Cardiac muscle cell (in vitro differentiated cells and primary cell): Measurements from ENCODE around the gene PDZD2. TPM values are rescaled to one million over a fixed set of nuclear protein-coding genes. Genes with fewer than 3 reads are reported as not detected.
A peak's percentile ranks its signal among the peaks of the same experiment; 100 is the strongest.

Experiments
- DNase-seq, 2 donors: peaks; one replicate each; pipeline versions ENCODE4 v3.0.0 to v3.0.0-alpha.2; 2010 to 2017; ENCODE audit warnings: low read depth in 1 of 2, low spot score in 1 of 2
- H3K27ac ChIP-seq: fragments of 200-600 bp; sonication (generic); 2 replicates; pipeline ENCODE4 v1.5.1; 2016
- H3K27me3 ChIP-seq: fragments of 200-600 bp; sonication (generic); 2 replicates; pipeline ENCODE4 v1.6.0; 2016; ENCODE audit warnings: control low read depth
- H3K36me3 ChIP-seq: fragments of 200-600 bp; sonication (generic); 2 replicates; pipeline ENCODE4 v1.5.1; 2016; ENCODE audit warnings: control low read depth
- H3K4me1 ChIP-seq: fragments of 200-600 bp; sonication (generic); 2 replicates; pipeline ENCODE4 v1.8.1; 2017; ENCODE audit warnings: low read depth, mild to moderate bottlenecking, mixed run types
- H3K4me3 ChIP-seq: fragments of 200-600 bp; sonication (generic); 2 replicates; pipeline ENCODE4 v1.5.1; 2016; ENCODE audit warnings: mild to moderate bottlenecking
- H3K9me3 ChIP-seq: fragments of 200-600 bp; sonication (generic); 2 replicates; pipeline ENCODE4 v1.5.1; 2017; ENCODE audit warnings: low read depth, mild to moderate bottlenecking, control low read depth
- CTCF ChIP-seq: IDR thresholded peaks from 2 replicates; pipeline ENCODE4 v1.5.1; 2012; ENCODE audit warnings: low read depth, mild to moderate bottlenecking, low read length
- polyA plus RNA-seq: library from polyadenylated mRNA; unstranded; fragments of >200 nt; fragmentation: Nextera tagmentation; extraction: Ambion mirVana; gene quantifications from 2 replicates; pipeline ENCODE4 v1.2.1, GENCODE V29; 2016
- total RNA-seq: library from RNA; depleted of rRNA; stranded (reverse); fragments of >200 nt; gene quantifications from 2 replicates; pipeline ENCODE4 v1.2.3, GENCODE V29; 2016

PDZD2 gene
- total and polyA plus RNA-seq, 2 experiments from 2014 or later: 3.0 to 3.5 TPM

- no peak for TF ChIP-seq CTCF
- Histone ChIP-seq H3K27ac (no peak overlapping the region), H3K9me3 (no peaks in the 10 kb centered on the region), H3K36me3 (no peaks in the 10 kb centered on the region), H3K27me3 (no peaks in the 10 kb centered on the region), H3K4me1 (no peaks in the 10 kb centered on the region), H3K4me3 (no peak overlapping the region)
- no peak for DNase-seq
Measured at GRCh38 chr5:31833710-31834109, 194.8 kb downstream of the PDZD2 start.

- no peak for DNase-seq
- TF ChIP-seq CTCF: no peak
- H3K9me3 ChIP-seq: no peaks in the 10 kb centered on the region
- no peak overlapping the region for H3K4me3 ChIP-seq
- H3K27me3 ChIP-seq: no peaks in the 10 kb centered on the region
- H3K27ac ChIP-seq: no peak overlapping the region
- no peaks in the 10 kb centered on the region for H3K4me1 ChIP-seq
- H3K36me3 ChIP-seq: no peaks in the 10 kb centered on the region
Measured at GRCh38 chr5:31844622-31845345, 205.9 kb downstream of the PDZD2 start.

- H3K27ac ChIP-seq: no peak overlapping the region
- no peaks in the 10 kb centered on the region for H3K9me3 ChIP-seq
- H3K4me1 ChIP-seq: no peaks in the 10 kb centered on the region
- TF ChIP-seq CTCF: no peak
- no peak overlapping the region for H3K4me3 ChIP-seq
- no peaks in the 10 kb centered on the region for H3K36me3 ChIP-seq
- DNase-seq: peak in 1 of 2 donors; percentile 31
- no peaks in the 10 kb centered on the region for H3K27me3 ChIP-seq
Measured at GRCh38 chr5:31845361-31845760, 206.4 kb downstream of the PDZD2 start.

- no peaks in the 10 kb centered on the region for H3K4me1 ChIP-seq
- no peak for DNase-seq
- H3K27ac ChIP-seq: no peak overlapping the region
Measured at GRCh38 chr5:31846934-31847333, 208.0 kb downstream of the PDZD2 start.

GRCh38 chr5:31847354-31847753 lies 208.4 kb downstream of the PDZD2 start:
- H3K27ac ChIP-seq: no peak overlapping the region
- no peaks in the 10 kb centered on the region for H3K4me1 ChIP-seq
- no peaks in the 10 kb centered on the region for H3K9me3 ChIP-seq
- no peaks in the 10 kb centered on the region for H3K27me3 ChIP-seq
- no peak for TF ChIP-seq CTCF
- no peak for DNase-seq
- H3K36me3 ChIP-seq: no peaks in the 10 kb centered on the region
- no peak overlapping the region for H3K4me3 ChIP-seq

More at GRCh38 chr5:31846934-31847333, 208.0 kb downstream of the PDZD2 start:
- Histone ChIP-seq H3K4me3 (no peak overlapping the region), H3K36me3 (no peaks in the 10 kb centered on the region), H3K27me3 (no peaks in the 10 kb centered on the region), H3K9me3 (no peaks in the 10 kb centered on the region)
- TF ChIP-seq CTCF: no peak
